Endothelial cell of hepatic sinusoid (primary cell): ENCODE data around the gene DHRS4.
"Not testable (repeated sequence)": the region's sequence is repeated elsewhere in the genome, so short reads cannot be mapped to it uniquely, and the experiment has no call there.

Source experiments
- in situ Hi-C: cut with HindIII; loops from 2 replicates; pipeline ENCODE4 v1.10.0; 2017; ENCODE audit warnings: low sequenced_read_pairs

The DHRS4 gene

DNA sequence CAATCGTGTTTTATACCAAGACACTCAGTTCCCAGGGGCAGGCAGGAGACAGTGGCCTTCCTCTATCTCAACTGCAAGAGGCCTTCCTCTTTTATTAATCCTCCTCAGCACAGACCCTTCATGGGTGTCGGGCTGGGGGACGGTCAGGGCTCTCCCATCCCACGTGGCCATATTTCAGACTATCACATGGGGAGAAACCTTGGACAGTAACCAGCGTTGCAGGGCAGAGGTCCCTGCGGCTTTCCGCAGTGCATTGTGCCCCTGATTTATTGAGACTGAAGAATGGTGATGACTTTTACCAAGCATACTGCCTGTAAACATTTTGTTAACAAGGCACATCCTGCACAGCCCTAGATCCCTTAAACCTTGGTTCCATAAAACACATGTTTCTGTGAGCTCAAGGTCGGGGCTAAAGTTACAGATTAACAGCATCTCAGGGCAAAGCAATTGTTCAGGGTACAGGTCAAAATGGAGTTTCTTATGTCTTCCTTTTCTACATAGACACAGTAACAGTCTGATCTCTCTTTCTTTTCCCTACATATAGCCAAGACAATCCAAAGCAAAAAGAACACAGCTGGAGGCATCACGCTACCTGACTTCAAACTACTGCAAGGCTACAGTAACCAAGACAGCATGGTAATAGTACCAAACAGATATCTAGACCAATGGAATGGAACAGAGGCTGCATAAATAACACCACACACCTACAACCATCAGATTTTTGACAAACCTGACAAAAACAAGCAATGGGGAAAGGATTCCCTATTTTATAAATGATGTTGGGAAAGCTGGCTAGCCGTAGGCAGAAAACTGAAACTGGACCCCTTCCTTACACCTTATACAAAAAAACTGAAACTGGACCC, 28.6 kb downstream of the DHRS4 start:
- in situ Hi-C loops: not testable (repeated sequence)

- in situ Hi-C loops: no loop called here
Measured at GRCh38 chr14:23984891-23985602, 31.5 kb downstream of the DHRS4 start.

DNA sequence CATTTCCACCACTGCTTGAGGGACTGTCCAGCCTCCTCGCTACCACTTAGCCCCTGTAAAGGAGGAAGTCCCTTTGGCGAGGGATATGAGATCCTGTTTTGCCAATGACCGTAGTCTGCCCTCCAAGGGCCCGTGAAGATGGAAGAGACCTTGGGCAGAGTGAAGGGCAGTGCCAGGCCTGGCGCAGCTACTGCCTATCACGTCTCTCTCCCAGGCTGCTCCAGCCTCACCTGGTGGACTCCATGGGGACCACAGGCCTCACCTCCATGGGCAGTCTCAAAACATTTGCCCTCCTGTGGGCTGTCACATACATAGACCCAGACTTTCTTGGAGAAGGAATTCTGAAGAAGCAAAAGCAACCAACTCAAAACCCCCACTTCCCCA, 34.6 kb downstream of the DHRS4 start:
- in situ Hi-C loops: not testable (repeated sequence)

- in situ Hi-C loops: not testable (repeated sequence)
Measured at GRCh38 chr14:23988607-23989363, 35.2 kb downstream of the DHRS4 start, which contains the start of gene DHRS4L2. TSS of gene DHRS4L2 (plus strand) at chr14:23988929. CDS start at chr14:23988948, 19 bp downstream.

DNA sequence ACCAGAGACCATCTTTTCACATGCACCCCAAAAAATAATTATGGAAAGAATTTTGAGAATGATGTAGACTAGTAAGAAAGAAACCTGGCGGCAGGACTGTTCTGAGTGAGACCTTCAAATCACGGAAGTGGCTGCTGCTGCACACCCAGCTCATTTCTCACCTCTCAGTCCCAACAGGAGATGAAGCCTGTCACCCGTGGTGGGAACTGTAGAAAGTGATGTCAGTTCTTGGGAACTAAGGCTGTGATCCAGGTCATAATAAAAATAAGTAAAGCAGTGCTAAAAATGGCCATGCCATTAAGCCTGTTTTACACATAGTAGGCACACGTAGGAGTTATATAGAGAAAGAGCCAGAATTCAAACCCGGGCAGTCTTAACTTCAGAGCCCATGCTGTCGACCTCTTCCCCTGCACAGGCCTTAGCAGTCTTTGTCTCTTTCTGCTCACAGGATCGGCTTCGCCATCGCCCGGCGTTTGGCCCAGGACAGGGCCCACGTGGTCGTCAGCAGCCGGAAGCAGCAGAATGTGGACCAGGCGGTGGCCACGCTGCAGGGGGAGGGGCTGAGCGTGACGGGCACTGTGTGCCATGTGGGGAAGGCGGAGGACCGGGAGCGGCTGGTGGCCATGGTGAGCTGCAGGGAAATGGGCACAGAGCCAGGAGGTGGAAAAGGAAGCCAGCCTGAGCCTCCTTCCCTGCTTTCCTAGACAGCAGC, 36.3 kb downstream of the DHRS4 start:
- in situ Hi-C loops: not testable (repeated sequence)

DNA sequence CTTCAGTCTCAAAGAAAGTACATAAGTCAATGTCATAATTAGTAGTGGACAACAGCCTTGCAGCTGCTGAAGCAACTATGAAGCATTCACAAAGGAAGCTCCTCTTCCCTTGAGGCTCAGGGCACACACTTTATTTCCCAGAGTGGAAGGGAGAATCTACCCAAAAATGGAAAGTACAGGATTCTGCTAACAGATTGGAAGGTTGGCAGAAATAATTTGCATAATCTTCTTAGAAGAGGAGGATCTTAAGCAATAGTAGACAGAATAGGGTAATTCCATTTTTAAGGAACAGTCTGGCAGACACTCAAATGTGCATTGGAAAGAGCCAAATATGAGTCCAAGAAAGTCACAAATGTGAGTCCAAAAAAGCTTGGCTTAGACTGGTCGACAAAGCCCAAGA, 37.4 kb downstream of the DHRS4 start:
- in situ Hi-C loops: not testable (repeated sequence)

DNA sequence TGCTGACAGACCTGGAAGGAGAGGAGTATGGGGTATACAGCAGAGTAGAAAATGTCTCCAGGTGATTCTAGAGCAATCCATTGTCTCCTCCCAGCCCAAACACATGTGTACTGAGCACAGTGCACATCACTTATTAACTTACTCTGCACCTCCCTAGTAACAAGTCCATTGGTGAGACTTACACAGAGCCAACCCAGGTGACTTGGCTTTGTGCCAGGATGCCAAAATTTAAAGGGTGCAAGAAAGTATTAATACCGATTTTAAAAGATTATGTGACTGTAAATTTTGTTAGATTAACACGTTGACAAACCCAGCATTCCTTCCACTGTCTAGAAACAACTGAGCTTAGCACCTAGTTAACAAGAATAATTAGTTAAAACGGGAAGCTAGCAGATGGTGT, 39.5 kb downstream of the DHRS4 start:
- in situ Hi-C loops: not testable (repeated sequence)

GRCh38 chr14:23996009-23996408, 42.4 kb downstream of the DHRS4 start:
- in situ Hi-C loops: not testable (repeated sequence)

GRCh38 chr14:23996825-23997224, 43.3 kb downstream of the DHRS4 start:
- in situ Hi-C loops: not testable (repeated sequence)

DNA sequence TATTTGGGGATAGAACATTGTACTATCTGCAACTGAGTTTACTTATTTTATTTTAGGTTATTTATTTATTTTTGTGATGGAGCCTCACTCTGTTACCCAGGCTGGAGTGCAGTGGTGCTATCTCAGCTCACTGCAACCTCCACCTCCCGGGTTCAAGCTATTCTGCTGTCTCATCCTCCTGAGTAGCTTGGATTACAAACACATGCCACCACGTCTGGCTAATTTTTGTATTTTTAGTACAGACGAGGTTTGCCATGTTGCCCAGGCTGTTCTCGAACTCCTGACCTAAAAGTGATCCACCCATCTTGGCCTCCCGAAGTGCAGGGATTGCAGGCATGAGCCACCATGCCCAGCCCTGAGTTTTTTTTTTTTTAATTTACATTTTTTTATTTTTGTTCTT, 46.1 kb downstream of the DHRS4 start:
- in situ Hi-C loops: not testable (repeated sequence)

DNA sequence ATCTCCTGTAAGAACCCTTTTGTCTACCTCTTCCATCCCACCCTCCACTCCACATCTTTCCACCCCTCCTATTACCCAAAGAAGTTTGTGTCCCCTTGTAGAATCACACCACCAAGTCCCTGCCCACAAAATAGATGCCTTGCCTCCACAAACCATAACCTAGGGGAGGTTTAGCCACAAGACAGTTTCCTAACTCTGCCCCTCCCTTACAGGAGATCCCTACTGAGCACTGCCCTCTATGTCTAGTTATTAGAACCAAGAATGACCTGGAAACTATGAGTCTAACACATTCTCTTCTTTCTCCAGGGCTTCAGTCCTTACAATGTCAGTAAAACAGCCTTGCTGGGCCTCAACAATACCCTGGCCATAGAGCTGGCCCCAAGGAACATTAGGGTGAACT, 47.5 kb downstream of the DHRS4 start:
- in situ Hi-C loops: not testable (repeated sequence)

- in situ Hi-C loops: not testable (repeated sequence)
Measured at GRCh38 chr14:24001679-24002078, 48.1 kb downstream of the DHRS4 start.

DNA sequence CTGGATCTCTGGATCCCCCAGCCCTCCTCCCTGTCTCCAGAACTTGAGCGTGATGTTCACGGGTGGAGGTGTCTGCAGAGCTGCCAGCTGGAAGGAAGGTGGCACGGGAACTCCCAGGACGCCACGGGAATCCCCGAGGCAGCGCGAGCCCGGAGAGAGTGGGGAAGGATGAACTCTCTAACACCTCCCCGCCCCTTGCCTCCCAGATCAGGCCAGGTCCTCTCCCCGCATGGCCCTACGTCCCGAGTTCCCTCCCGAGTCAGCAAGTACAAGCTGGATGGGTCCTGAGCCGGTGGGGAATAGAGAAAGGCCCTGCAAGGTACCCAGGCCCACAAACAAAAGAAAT, 52.9 kb downstream of the DHRS4 start:
- in situ Hi-C loops: not testable (repeated sequence)

GRCh38 chr14:24006817-24007652, 53.5 kb downstream of the DHRS4 start:
- in situ Hi-C loops: not testable (repeated sequence)

DNA sequence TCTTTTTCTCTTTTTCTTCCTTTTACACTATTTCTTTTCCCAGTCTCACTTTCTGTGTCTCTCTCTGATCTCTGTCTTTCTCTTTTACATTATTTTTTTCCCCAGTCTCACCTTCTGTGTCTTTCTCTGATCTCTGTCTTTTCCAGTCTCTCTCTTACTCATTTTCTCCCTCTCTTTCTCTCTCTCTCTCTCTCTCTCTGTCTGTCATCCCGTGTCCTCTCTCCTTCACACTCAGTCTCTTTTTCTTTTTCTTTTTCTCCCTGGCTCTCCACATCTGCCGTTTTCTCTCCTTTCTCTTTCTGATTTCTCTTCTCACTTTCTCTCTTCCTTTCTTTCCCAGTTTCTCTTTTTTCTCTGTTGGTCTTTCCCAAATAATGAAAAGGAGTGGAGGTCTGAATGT, 57.5 kb downstream of the DHRS4 start:
- in situ Hi-C loops: no loop called here

- in situ Hi-C loops: not testable (repeated sequence)
Measured at GRCh38 chr14:24012726-24013273, 59.2 kb downstream of the DHRS4 start.

- in situ Hi-C loops: no loop called here
Measured at GRCh38 chr14:24013654-24014514, 60.3 kb downstream of the DHRS4 start.

DNA sequence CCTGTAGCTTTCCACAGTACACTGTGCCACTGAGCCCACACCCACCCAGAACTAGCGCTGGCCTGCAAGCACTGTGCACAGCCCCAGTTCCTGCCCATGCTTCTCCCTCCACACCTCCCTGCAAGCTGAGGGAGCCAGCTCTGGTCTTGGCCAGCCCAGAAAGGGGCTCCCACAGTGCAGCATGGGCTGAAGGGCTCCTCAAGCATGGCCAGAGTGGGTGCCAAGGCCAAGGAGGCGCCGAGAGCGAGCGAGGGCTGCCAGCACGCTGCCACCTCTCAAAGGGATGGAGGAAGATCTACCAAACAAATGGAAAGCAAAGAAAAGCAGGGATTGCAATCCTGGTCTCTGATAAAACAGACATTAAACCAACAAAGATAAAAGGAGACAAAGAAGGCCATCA, 62.2 kb downstream of the DHRS4 start:
- in situ Hi-C loops: not testable (repeated sequence)
